Measurements from ENCODE around the gene CA10. TPM values are rescaled to one million over a fixed set of nuclear protein-coding genes. Genes with fewer than 3 reads are reported as not detected.

CA10 gene
- total and polyA plus RNA-seq, 4 donors = not detected

GRCh38 chr17:51827140-51827539 is 331.4 kb downstream of the CA10 start:
- Histone ChIP-seq H3K9me3 (ENCODE audit: control insufficient read depth, low read length) (peaks cover 1% of the 10 kb centered on the region), H3K36me3 (ENCODE audit: control insufficient read depth in 1 of 2, insufficient read depth in 2 of 2, low read length in 1 of 2) (no peaks in the 10 kb centered on the region), H3K4me3 (ENCODE audit: low read length in 2 of 2) (no peak overlapping the region), H3K27ac (ENCODE audit: low read depth in 1 of 2, low read length in 2 of 2) (no peak overlapping the region), H3K4me1 (ENCODE audit: control insufficient read depth in 1 of 2, insufficient read depth in 2 of 2, low read length in 2 of 2) (no peaks in the 10 kb centered on the region), H3K27me3 (ENCODE audit: control insufficient read depth in 1 of 2, insufficient read depth in 2 of 2, low read length in 1 of 2) (no peaks in the 10 kb centered on the region)
- intact Hi-C loops (cut with DNase I) = no loop called here
- ATAC-seq (ENCODE audit: low FRiP score) = no peak
- DNase-seq = no peak
- WGBS, 2 donors = 82 to 87% methylated on average over 1 of the region's 1 CpG

DNA sequence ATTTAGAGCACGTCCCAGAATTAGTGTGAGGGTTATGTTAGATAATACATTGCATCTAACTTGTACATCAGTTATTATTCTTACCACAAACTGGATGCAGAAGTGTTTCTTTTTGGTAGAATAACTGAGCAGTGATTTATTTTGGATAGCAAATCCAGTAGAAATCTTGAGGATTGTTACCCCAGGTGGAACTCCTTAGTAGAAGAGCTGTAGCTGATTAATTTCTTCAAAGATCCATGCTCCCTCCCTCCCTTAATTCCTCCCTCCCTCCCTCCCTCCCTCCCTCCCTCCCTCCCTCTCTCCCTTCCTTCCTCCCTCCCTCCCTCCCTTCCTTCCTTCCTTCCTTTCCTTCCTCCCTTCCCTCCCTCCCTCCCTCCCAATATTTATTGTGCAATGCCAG is 337.7 kb downstream of the CA10 start:
- peaks cover 1% of the 10 kb centered on the region for H3K9me3 ChIP-seq (ENCODE audit: control insufficient read depth, low read length)
- H3K27ac ChIP-seq (ENCODE audit: low read depth in 1 of 2, low read length in 2 of 2) = no peak overlapping the region
- intact Hi-C loops (cut with DNase I) = no loop called here
- H3K36me3 ChIP-seq (ENCODE audit: control insufficient read depth in 1 of 2, insufficient read depth in 2 of 2, low read length in 1 of 2) = no peaks in the 10 kb centered on the region
- DNase-seq (no peak), ATAC-seq (ENCODE audit: low FRiP score) (no peak)
- no peaks in the 10 kb centered on the region for H3K27me3 ChIP-seq (ENCODE audit: control insufficient read depth in 1 of 2, insufficient read depth in 2 of 2, low read length in 1 of 2)
- 62 to 63% methylated on average over 1 of the region's 1 CpG for WGBS, 2 donors
- no peak overlapping the region for H3K4me3 ChIP-seq (ENCODE audit: low read length in 2 of 2)
- H3K4me1 ChIP-seq (ENCODE audit: control insufficient read depth in 1 of 2, insufficient read depth in 2 of 2, low read length in 2 of 2) = no peaks in the 10 kb centered on the region

- intact Hi-C loops (cut with DNase I) = no loop called here
Observed at GRCh38 chr17:51820252-51820651, 338.3 kb downstream of the CA10 start.

GRCh38 chr17:51819341-51820219 is 338.9 kb downstream of the CA10 start:
- intact Hi-C loops (cut with DNase I) = no loop called here
- H3K27ac ChIP-seq (ENCODE audit: low read depth in 1 of 2, low read length in 2 of 2) = no peak overlapping the region
- 69 to 70% methylated on average over 6 of the region's 6 CpGs for WGBS, 2 donors

More at GRCh38 chr17:51820252-51820651, 338.3 kb downstream of the CA10 start:
- peaks cover 1% of the 10 kb centered on the region for H3K9me3 ChIP-seq (ENCODE audit: control insufficient read depth, low read length)
- H3K4me1 ChIP-seq (ENCODE audit: control insufficient read depth in 1 of 2, insufficient read depth in 2 of 2, low read length in 2 of 2) = no peaks in the 10 kb centered on the region
- ATAC-seq (ENCODE audit: low FRiP score) (no peak), DNase-seq (no peak)
- H3K27me3 ChIP-seq (ENCODE audit: control insufficient read depth in 1 of 2, insufficient read depth in 2 of 2, low read length in 1 of 2) = no peaks in the 10 kb centered on the region
- no peak overlapping the region for H3K4me3 ChIP-seq (ENCODE audit: low read length in 2 of 2)
- H3K36me3 ChIP-seq (ENCODE audit: control insufficient read depth in 1 of 2, insufficient read depth in 2 of 2, low read length in 1 of 2) = no peaks in the 10 kb centered on the region
- H3K27ac ChIP-seq (ENCODE audit: low read depth in 1 of 2, low read length in 2 of 2) = no peak overlapping the region
- 74 to 81% methylated on average over 6 of the region's 6 CpGs for WGBS, 2 donors

DNA sequence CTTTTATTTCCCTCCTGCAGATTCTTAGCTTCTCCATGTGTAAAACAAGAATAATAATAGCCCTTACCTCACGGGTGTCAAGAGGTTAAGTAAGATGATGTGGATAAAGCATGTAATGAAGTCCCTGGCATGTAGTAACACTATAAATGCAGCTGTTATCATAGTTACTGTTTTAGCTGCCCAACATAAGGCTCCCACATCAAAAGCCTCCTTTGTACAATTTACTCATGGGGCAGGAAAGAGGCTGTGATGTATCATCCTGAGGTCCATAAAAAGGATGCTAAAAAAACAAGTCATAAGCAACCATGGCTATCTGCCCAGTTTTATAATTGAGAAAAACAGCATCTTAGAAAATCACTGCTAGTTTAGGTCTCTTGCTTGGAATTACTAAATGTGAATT is 339.7 kb downstream of the CA10 start:
- 47 to 73% methylated on average over 1 of the region's 1 CpG for WGBS, 2 donors
- Histone ChIP-seq H3K4me3 (ENCODE audit: low read length in 2 of 2) (no peak overlapping the region), H3K4me1 (ENCODE audit: control insufficient read depth in 1 of 2, insufficient read depth in 2 of 2, low read length in 2 of 2) (no peaks in the 10 kb centered on the region), H3K9me3 (ENCODE audit: control insufficient read depth, low read length) (peaks cover 1% of the 10 kb centered on the region), H3K36me3 (ENCODE audit: control insufficient read depth in 1 of 2, insufficient read depth in 2 of 2, low read length in 1 of 2) (no peaks in the 10 kb centered on the region), H3K27ac (ENCODE audit: low read depth in 1 of 2, low read length in 2 of 2) (no peak overlapping the region), H3K27me3 (ENCODE audit: control insufficient read depth in 1 of 2, insufficient read depth in 2 of 2, low read length in 1 of 2) (no peaks in the 10 kb centered on the region)
- intact Hi-C loops (cut with DNase I) = no loop called here
- ATAC-seq (ENCODE audit: low FRiP score) (no peak), DNase-seq (no peak)

More at GRCh38 chr17:51819341-51820219, 338.9 kb downstream of the CA10 start:
- no peaks in the 10 kb centered on the region for H3K36me3 ChIP-seq (ENCODE audit: control insufficient read depth in 1 of 2, insufficient read depth in 2 of 2, low read length in 1 of 2)
- H3K4me1 ChIP-seq (ENCODE audit: control insufficient read depth in 1 of 2, insufficient read depth in 2 of 2, low read length in 2 of 2) = no peaks in the 10 kb centered on the region
- no peak overlapping the region for H3K4me3 ChIP-seq (ENCODE audit: low read length in 2 of 2)
- DNase-seq (no peak), ATAC-seq (ENCODE audit: low FRiP score) (no peak)
- no peaks in the 10 kb centered on the region for H3K27me3 ChIP-seq (ENCODE audit: control insufficient read depth in 1 of 2, insufficient read depth in 2 of 2, low read length in 1 of 2)
- peaks cover 1% of the 10 kb centered on the region for H3K9me3 ChIP-seq (ENCODE audit: control insufficient read depth, low read length)

GRCh38 chr17:51817955-51818354 is 340.6 kb downstream of the CA10 start:
- DNase-seq (no peak), ATAC-seq (ENCODE audit: low FRiP score) (no peak)
- intact Hi-C loops (cut with DNase I) = no loop called here
- H3K4me3 ChIP-seq (ENCODE audit: low read length in 2 of 2) = no peak overlapping the region
- H3K9me3 ChIP-seq (ENCODE audit: control insufficient read depth, low read length) = no peaks in the 10 kb centered on the region
- no peaks in the 10 kb centered on the region for H3K36me3 ChIP-seq (ENCODE audit: control insufficient read depth in 1 of 2, insufficient read depth in 2 of 2, low read length in 1 of 2)
- WGBS, 2 donors = 54 to 68% methylated on average over 1 of the region's 1 CpG
- H3K4me1 ChIP-seq (ENCODE audit: control insufficient read depth in 1 of 2, insufficient read depth in 2 of 2, low read length in 2 of 2) = no peaks in the 10 kb centered on the region
- H3K27me3 ChIP-seq (ENCODE audit: control insufficient read depth in 1 of 2, insufficient read depth in 2 of 2, low read length in 1 of 2) = no peaks in the 10 kb centered on the region
- no peak overlapping the region for H3K27ac ChIP-seq (ENCODE audit: low read depth in 1 of 2, low read length in 2 of 2)

- H3K36me3 ChIP-seq (ENCODE audit: control insufficient read depth in 1 of 2, insufficient read depth in 2 of 2, low read length in 1 of 2) = no peaks in the 10 kb centered on the region
Observed at GRCh38 chr17:51817117-51817516, 341.4 kb downstream of the CA10 start.

DNA sequence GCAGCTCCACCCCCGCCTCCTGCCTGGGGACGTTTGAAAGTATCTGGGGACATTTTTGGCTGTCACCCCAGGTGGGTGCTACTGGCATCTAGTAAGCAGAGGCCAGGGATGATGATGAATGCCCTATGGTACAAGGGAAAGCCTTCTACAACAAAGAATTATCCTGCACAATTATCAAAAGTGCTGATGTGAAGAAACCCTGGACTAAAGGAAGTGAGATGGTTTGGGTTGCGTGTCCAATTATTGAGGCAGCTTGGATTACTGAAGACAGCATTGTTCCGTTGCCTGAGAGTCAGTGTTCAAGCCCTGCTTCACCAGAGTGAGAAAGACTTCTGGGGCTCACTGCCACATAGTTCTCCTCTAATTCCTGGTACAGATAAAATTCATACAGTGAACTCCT is 343.4 kb downstream of the CA10 start:
- no peak for DNase-seq
- H3K36me3 ChIP-seq (ENCODE audit: control insufficient read depth in 1 of 2, insufficient read depth in 2 of 2, low read length in 1 of 2) = no peaks in the 10 kb centered on the region
- peaks cover 2% of the 10 kb centered on the region for H3K9me3 ChIP-seq (ENCODE audit: control insufficient read depth, low read length)
- H3K27me3 ChIP-seq (ENCODE audit: control insufficient read depth in 1 of 2, insufficient read depth in 2 of 2, low read length in 1 of 2) = no peaks in the 10 kb centered on the region
- intact Hi-C loops (cut with DNase I) = no loop called here
- no peak for ATAC-seq (ENCODE audit: low FRiP score)
- 60 to 62% methylated on average over 4 of the region's 4 CpGs for WGBS, 2 donors
- H3K4me1 ChIP-seq (ENCODE audit: control insufficient read depth in 1 of 2, insufficient read depth in 2 of 2, low read length in 2 of 2) = no peaks in the 10 kb centered on the region
- no peak overlapping the region for H3K4me3 ChIP-seq (ENCODE audit: low read length in 2 of 2)
- no peak overlapping the region for H3K27ac ChIP-seq (ENCODE audit: low read depth in 1 of 2, low read length in 2 of 2)

More at GRCh38 chr17:51817117-51817516, 341.4 kb downstream of the CA10 start:
- ATAC-seq (ENCODE audit: low FRiP score) (no peak), DNase-seq (no peak)
- Histone ChIP-seq H3K4me3 (ENCODE audit: low read length in 2 of 2) (no peak overlapping the region), H3K27ac (ENCODE audit: low read depth in 1 of 2, low read length in 2 of 2) (no peak overlapping the region), H3K9me3 (ENCODE audit: control insufficient read depth, low read length) (no peaks in the 10 kb centered on the region), H3K27me3 (ENCODE audit: control insufficient read depth in 1 of 2, insufficient read depth in 2 of 2, low read length in 1 of 2) (no peaks in the 10 kb centered on the region), H3K4me1 (ENCODE audit: control insufficient read depth in 1 of 2, insufficient read depth in 2 of 2, low read length in 2 of 2) (no peaks in the 10 kb centered on the region)
- intact Hi-C loops (cut with DNase I) = no loop called here

- DNase-seq (no peak), ATAC-seq (ENCODE audit: low FRiP score) (no peak)
- no peaks in the 10 kb centered on the region for H3K27me3 ChIP-seq (ENCODE audit: control insufficient read depth in 1 of 2, insufficient read depth in 2 of 2, low read length in 1 of 2)
Observed at GRCh38 chr17:51814521-51814920, 344.0 kb downstream of the CA10 start.

More at GRCh38 chr17:51814521-51814920, 344.0 kb downstream of the CA10 start:
- H3K27ac ChIP-seq (ENCODE audit: low read depth in 1 of 2, low read length in 2 of 2) = no peak overlapping the region
- peaks cover 2% of the 10 kb centered on the region for H3K9me3 ChIP-seq (ENCODE audit: control insufficient read depth, low read length)
- H3K4me3 ChIP-seq (ENCODE audit: low read length in 2 of 2) = no peak overlapping the region
- no peaks in the 10 kb centered on the region for H3K4me1 ChIP-seq (ENCODE audit: control insufficient read depth in 1 of 2, insufficient read depth in 2 of 2, low read length in 2 of 2)
- H3K36me3 ChIP-seq (ENCODE audit: control insufficient read depth in 1 of 2, insufficient read depth in 2 of 2, low read length in 1 of 2) = no peaks in the 10 kb centered on the region
- intact Hi-C loops (cut with DNase I) = no loop called here
